ENCODE results near the gene LANCL2. TPM values are rescaled to one million over a fixed set of nuclear protein-coding genes. Genes with fewer than 3 reads are reported as not detected.

LANCL2 gene
- total RNA-seq, 4 donors from 2014 or later, result 14.5 to 32.5 (median 24.3) TPM

- Histone ChIP-seq H3K4me1 (no peaks in the 10 kb centered on the region), H3K4me3 (replicated peaks in 1 of 3) (no peak overlapping the region), H3K27me3 (no peaks in the 10 kb centered on the region), H3K36me3 (no peaks in the 10 kb centered on the region), H3K9me3 (no peaks in the 10 kb centered on the region), H3K27ac (no peak overlapping the region)
- TF ChIP-seq CTCF (IDR thresholded peaks at IDR 0.05) (no peak), POLR2A (IDR thresholded peaks at IDR 0.05) (no peak)
- intact Hi-C loops (cut with DNase I), result no loop called here
- no peak for DNase-seq
- WGBS, 2 donors, result 81 to 82% methylated on average over 1 of the region's 1 CpG
These were observed 93.2 kb downstream of the LANCL2 start for GRCh38 chr7:55458351-55458750.

- TF ChIP-seq CTCF (IDR thresholded peaks at IDR 0.05) (no peak), POLR2A (IDR thresholded peaks at IDR 0.05) (no peak)
- no peak overlapping the region for H3K4me3 ChIP-seq (replicated peaks in 1 of 3)
- H3K27ac ChIP-seq, result no peak overlapping the region
- no peak for DNase-seq
- H3K27me3 ChIP-seq, result no peaks in the 10 kb centered on the region
- H3K36me3 ChIP-seq, result no peaks in the 10 kb centered on the region
- intact Hi-C loops (cut with DNase I), result no loop called here
- H3K9me3 ChIP-seq, result no peaks in the 10 kb centered on the region
- WGBS, 2 donors, result 91 to 98% methylated on average over 4 of the region's 4 CpGs
- H3K4me1 ChIP-seq, result no peaks in the 10 kb centered on the region
These were observed 98.6 kb downstream of the LANCL2 start for GRCh38 chr7:55463686-55464262.

- no peaks in the 10 kb centered on the region for H3K4me1 ChIP-seq
- H3K9me3 ChIP-seq, result no peaks in the 10 kb centered on the region
- intact Hi-C loops (cut with DNase I), result no loop called here
- no peak overlapping the region for H3K27ac ChIP-seq
- 100% methylated on average over 1 to 2 of the region's 2 CpGs for WGBS, 2 donors
- TF ChIP-seq CTCF (IDR thresholded peaks at IDR 0.05), result no peak
- no peak for TF ChIP-seq POLR2A (IDR thresholded peaks at IDR 0.05)
- no peaks in the 10 kb centered on the region for H3K27me3 ChIP-seq
- H3K4me3 ChIP-seq (replicated peaks in 1 of 3), result no peak overlapping the region
- no peaks in the 10 kb centered on the region for H3K36me3 ChIP-seq
- DNase-seq, result no peak
These were observed 99.3 kb downstream of the LANCL2 start for GRCh38 chr7:55464422-55464821.

GRCh38 chr7:55465691-55466090 lies 100.6 kb downstream of the LANCL2 start:
- Histone ChIP-seq H3K9me3 (no peaks in the 10 kb centered on the region), H3K27ac (no peak overlapping the region), H3K4me3 (replicated peaks in 1 of 3) (no peak overlapping the region), H3K36me3 (no peaks in the 10 kb centered on the region), H3K4me1 (no peaks in the 10 kb centered on the region), H3K27me3 (no peaks in the 10 kb centered on the region)
- WGBS, 2 donors, result 91% methylated on average over 2 of the region's 2 CpGs
- TF ChIP-seq POLR2A (IDR thresholded peaks at IDR 0.05), result no peak
- no peak for TF ChIP-seq CTCF (IDR thresholded peaks at IDR 0.05)
- intact Hi-C loops (cut with DNase I), result no loop called here
- DNase-seq, result no peak

GRCh38 chr7:55467047-55467593 lies 102.0 kb downstream of the LANCL2 start:
- Histone ChIP-seq H3K36me3 (no peaks in the 10 kb centered on the region), H3K4me1 (no peaks in the 10 kb centered on the region), H3K4me3 (replicated peaks in 1 of 3) (no peak overlapping the region), H3K27me3 (no peaks in the 10 kb centered on the region), H3K9me3 (no peaks in the 10 kb centered on the region), H3K27ac (no peak overlapping the region)
- 95 to 100% methylated on average over 6 to 7 of the region's 7 CpGs for WGBS, 2 donors
- intact Hi-C loops (cut with DNase I), result no loop called here
- no peak for TF ChIP-seq CTCF (IDR thresholded peaks at IDR 0.05)
- no peak for TF ChIP-seq POLR2A (IDR thresholded peaks at IDR 0.05)
- DNase-seq, result no peak
